H1 (cell line): ENCODE measurements around the gene POMT2. TPM values are rescaled to one million over a fixed set of nuclear protein-coding genes. Genes with fewer than 3 reads are reported as not detected.

Experiments used
- ASH2L ChIP-seq: fragments of 200-600, 300-600 bp; sonication (generic); IDR thresholded peaks from one replicate; pipeline ENCODE4 v1.7.1; 2017; ENCODE audit warnings: low read length
- BCL11A ChIP-seq, 2 experiments: IDR thresholded peaks; one replicate each; pipeline ENCODE4 v1.6.1; 2011; ENCODE audit warnings: low read depth in 2 of 2, low read length in 2 of 2, mild to moderate bottlenecking in 2 of 2
- CHD7 ChIP-seq: fragments of 300-600 bp; sonication (generic); IDR thresholded peaks from 2 replicates; pipeline ENCODE4 v1.7.1; 2012; ENCODE audit warnings: low read length, moderate library complexity, mild to moderate bottlenecking, inconsistent platforms; ENCODE audit not compliant: insufficient replicate concordance
- FOSL1 ChIP-seq: IDR thresholded peaks from 2 replicates; pipeline ENCODE4 v1.6.1; 2011; ENCODE audit warnings: mild to moderate bottlenecking, low read depth, low read length, moderate library complexity; ENCODE audit not compliant: insufficient read depth
- HDAC6 ChIP-seq: IDR thresholded peaks from one replicate; pipeline ENCODE4 v1.7.1; 2012; ENCODE audit warnings: low read depth, mild to moderate bottlenecking, inconsistent platforms, low read length, moderate library complexity
- TCF12 ChIP-seq: IDR thresholded peaks from 2 replicates; pipeline ENCODE4 v1.6.1; 2011; ENCODE audit warnings: low read depth, mild to moderate bottlenecking, low read length
- polyA plus RNA-seq, 7 experiments: library from polyadenylated mRNA; depleted of rRNA in 3 of 7; stranded (reverse) in 5 of 7; unstranded in 2 of 7; fragments of >200 nt in 5 of 7; fragments of 200-250 nt in 2 of 7; gene quantifications; 1 replicate in 5 of 7; 2 replicates in 1 of 7; 4 replicates in 1 of 7; pipeline versions ENCODE4 v1.2.1 to v1.2.3, GENCODE V29; 2011 to 2013; ENCODE audit warnings: missing spikeins in 2 of 7, mixed read lengths in 2 of 7
- total RNA-seq: library from RNA; stranded (reverse); fragmentation: NEBNext Ultra II Directional; extraction: Animal tissue kit (Norgen Biotek cat#: 25700); gene quantifications from 2 replicates; pipeline ENCODE4 v1.2.1, GENCODE V29; 2021

POMT2 gene
- total and polyA plus RNA-seq, 2 of the 8 experiments (the other 6 are each of a cell fraction or from before 2014, with no cell fraction given): 20.8 to 44.9 TPM

DNA sequence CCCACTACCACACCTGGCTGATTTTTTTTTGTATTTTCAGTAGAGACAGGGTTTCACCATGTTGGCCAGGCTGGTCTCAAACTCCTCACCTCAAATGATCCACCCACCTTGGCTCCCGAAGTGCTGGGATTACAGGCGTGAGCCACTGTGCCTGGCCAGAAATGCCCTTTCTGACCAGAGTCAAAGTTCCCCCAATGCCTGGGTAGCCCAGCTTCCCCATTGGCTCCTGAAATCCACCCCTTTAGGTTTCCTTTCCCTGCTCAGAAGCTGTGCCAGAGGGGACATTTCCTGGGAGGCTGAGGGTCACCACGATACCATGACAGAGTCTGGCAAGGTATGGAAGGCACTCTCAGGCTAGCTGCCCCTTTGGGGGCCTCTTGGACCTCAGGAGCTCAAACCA lies 3.6 kb upstream of the POMT2 start (continued):
- TF ChIP-seq CHD7: no peak
- TF ChIP-seq BCL11A (IDR thresholded peaks at IDR 0.05; ENCODE audit: low read depth in 2 of 2, low read length in 2 of 2): no peak
- no peak for TF ChIP-seq TCF12
- no peak for TF ChIP-seq FOSL1
- no peak for TF ChIP-seq ASH2L
- TF ChIP-seq HDAC6: no peak
- TF ChIP-seq, all 59 proteins: peak for 0
